Globus pallidus (tissue), 1 donor: ENCODE results near the gene PCDHGA11.
"Not testable (repeated sequence)": the region's sequence is repeated elsewhere in the genome, so short reads cannot be mapped to it uniquely, and the experiment has no call there.

Experiments
- DNase-seq: peaks from one replicate; pipeline ENCODE4 v3.0.0-alpha.2; 2015; ENCODE audit warnings: low spot score

PCDHGA11 gene

DNA sequence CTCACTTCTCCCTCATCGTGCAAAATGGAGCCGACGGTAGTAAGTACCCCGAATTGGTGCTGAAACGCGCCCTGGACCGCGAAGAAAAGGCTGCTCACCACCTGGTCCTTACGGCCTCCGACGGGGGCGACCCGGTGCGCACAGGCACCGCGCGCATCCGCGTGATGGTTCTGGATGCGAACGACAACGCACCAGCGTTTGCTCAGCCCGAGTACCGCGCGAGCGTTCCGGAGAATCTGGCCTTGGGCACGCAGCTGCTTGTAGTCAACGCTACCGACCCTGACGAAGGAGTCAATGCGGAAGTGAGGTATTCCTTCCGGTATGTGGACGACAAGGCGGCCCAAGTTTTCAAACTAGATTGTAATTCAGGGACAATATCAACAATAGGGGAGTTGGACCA lies 10.4 kb downstream of the PCDHGA11 start:
- no peak for DNase-seq

DNA sequence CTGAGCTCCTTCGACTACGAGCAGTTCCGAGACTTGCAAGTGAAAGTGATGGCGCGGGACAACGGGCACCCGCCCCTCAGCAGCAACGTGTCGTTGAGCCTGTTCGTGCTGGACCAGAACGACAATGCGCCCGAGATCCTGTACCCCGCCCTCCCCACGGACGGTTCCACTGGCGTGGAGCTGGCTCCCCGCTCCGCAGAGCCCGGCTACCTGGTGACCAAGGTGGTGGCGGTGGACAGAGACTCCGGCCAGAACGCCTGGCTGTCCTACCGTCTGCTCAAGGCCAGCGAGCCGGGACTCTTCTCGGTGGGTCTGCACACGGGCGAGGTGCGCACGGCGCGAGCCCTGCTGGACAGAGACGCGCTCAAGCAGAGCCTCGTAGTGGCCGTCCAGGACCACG lies 11.5 kb downstream of the PCDHGA11 start:
- not testable (repeated sequence) for DNase-seq

DNA sequence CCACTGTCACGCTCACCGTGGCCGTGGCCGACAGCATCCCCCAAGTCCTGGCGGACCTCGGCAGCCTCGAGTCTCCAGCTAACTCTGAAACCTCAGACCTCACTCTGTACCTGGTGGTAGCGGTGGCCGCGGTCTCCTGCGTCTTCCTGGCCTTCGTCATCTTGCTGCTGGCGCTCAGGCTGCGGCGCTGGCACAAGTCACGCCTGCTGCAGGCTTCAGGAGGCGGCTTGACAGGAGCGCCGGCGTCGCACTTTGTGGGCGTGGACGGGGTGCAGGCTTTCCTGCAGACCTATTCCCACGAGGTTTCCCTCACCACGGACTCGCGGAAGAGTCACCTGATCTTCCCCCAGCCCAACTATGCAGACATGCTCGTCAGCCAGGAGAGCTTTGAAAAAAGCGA lies 11.9 kb downstream of the PCDHGA11 start:
- DNase-seq = not testable (repeated sequence)

- no peak for DNase-seq
Measured at GRCh38 chr5:141434006-141434405, 13.2 kb downstream of the PCDHGA11 start.

DNA sequence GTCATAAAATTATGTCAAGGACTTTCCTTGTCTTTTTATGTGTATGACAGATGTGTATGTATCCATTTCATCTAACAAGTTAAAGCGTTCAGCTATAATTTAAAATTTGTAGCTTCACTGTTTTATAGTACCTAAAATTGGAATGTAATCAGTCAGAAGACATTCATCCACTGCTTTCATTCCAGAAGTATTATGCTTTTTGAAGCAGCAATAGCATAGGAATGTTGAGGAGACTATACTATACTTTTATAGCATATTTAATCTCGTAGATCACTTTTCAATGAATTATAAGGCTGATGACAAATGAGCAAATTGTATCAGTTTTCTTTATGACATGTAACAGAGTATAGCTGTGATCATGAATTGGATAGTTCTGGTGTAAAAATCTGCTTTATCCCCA lies 16.4 kb downstream of the PCDHGA11 start:
- no peak for DNase-seq

DNA sequence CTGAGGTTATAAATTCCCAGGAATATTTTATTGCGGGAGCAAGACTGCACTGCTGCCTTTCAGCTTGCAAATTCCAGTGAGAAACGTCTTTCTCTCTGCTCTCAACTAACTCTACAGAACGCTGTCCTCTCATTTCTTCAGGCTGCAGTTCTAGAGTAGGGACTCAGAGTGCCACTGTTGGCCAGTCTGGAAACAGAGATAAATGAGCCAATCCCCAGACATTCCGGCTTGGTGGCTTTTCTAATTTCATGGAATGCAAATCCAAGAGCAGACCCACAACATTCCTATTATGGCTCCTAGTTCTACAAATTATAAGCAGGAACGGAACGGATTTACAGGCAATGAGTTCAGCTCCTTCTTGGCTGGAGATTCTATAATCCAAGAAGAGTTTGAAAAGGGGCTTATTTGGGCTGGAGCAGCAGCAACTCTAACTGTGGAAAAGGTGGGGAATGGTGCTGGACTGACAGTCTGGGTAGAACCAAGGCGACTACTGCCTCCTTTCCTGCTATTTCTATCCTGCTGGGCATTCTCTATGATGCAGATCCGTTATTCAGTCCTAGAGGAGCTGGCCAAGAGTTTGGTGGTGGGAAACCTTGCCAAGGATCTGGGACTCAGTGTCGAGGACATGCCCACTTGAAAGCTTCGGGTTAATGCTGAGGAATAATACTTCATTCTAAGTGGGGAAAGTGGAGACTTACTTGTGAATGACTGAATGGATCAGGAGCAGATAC lies 18.7 kb downstream of the PCDHGA11 start:
- no peak for DNase-seq

- no peak for DNase-seq
Measured at GRCh38 chr5:141440341-141440740, 19.5 kb downstream of the PCDHGA11 start.

GRCh38 chr5:141441571-141442170 lies 20.8 kb downstream of the PCDHGA11 start:
- DNase-seq = no peak

GRCh38 chr5:141465351-141465750 lies 44.5 kb downstream of the PCDHGA11 start:
- no peak for DNase-seq
